Subcutaneous abdominal adipose tissue (tissue), 5 donors: ENCODE data around the gene TAB3.

Experiments used
- H3K27ac ChIP-seq: one replicate; pipeline ENCODE4 v1.7.0; 2013; ENCODE audit warnings: low read depth, mild to moderate bottlenecking, inconsistent platforms, low read length, moderate library complexity
- H3K27me3 ChIP-seq, 5 donors: one replicate each; pipeline ENCODE4 v1.7.0; 2013; ENCODE audit warnings: low read length in 5 of 5, inconsistent platforms in 1 of 5; ENCODE audit not compliant: control insufficient read depth in 5 of 5, insufficient read depth in 4 of 5
- H3K36me3 ChIP-seq, 5 donors: one replicate each; pipeline ENCODE4 v1.7.0; 2013; ENCODE audit warnings: low read length in 5 of 5; ENCODE audit not compliant: control insufficient read depth in 5 of 5, insufficient read depth in 5 of 5
- H3K4me1 ChIP-seq, 5 donors: one replicate each; pipeline ENCODE4 v1.7.0; 2013; ENCODE audit warnings: low read length in 5 of 5, mild to moderate bottlenecking in 3 of 5, moderate library complexity in 1 of 5; ENCODE audit not compliant: control insufficient read depth in 5 of 5, insufficient read depth in 5 of 5
- H3K4me3 ChIP-seq, 5 donors: one replicate each; pipeline ENCODE4 v1.7.0; 2013; ENCODE audit warnings: low read length in 5 of 5, low read depth in 1 of 5
- H3K9ac ChIP-seq, 5 donors: one replicate each; pipeline ENCODE4 v1.7.0; 2013; ENCODE audit warnings: low read length in 5 of 5, mild to moderate bottlenecking in 4 of 5, moderate library complexity in 3 of 5
- H3K9me3 ChIP-seq, 5 donors: one replicate each; pipeline ENCODE4 v1.7.0; 2013; ENCODE audit warnings: low read length in 5 of 5; ENCODE audit not compliant: control insufficient read depth in 5 of 5
- donor health status: healthy.
- donor health status: healthy.
- donor health status: healthy.
- donor health status: healthy.
- donor health status: healthy.

The TAB3 gene, protein sequence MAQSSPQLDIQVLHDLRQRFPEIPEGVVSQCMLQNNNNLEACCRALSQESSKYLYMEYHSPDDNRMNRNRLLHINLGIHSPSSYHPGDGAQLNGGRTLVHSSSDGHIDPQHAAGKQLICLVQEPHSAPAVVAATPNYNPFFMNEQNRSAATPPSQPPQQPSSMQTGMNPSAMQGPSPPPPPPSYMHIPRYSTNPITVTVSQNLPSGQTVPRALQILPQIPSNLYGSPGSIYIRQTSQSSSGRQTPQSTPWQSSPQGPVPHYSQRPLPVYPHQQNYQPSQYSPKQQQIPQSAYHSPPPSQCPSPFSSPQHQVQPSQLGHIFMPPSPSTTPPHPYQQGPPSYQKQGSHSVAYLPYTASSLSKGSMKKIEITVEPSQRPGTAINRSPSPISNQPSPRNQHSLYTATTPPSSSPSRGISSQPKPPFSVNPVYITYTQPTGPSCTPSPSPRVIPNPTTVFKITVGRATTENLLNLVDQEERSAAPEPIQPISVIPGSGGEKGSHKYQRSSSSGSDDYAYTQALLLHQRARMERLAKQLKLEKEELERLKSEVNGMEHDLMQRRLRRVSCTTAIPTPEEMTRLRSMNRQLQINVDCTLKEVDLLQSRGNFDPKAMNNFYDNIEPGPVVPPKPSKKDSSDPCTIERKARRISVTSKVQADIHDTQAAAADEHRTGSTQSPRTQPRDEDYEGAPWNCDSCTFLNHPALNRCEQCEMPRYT

DNA sequence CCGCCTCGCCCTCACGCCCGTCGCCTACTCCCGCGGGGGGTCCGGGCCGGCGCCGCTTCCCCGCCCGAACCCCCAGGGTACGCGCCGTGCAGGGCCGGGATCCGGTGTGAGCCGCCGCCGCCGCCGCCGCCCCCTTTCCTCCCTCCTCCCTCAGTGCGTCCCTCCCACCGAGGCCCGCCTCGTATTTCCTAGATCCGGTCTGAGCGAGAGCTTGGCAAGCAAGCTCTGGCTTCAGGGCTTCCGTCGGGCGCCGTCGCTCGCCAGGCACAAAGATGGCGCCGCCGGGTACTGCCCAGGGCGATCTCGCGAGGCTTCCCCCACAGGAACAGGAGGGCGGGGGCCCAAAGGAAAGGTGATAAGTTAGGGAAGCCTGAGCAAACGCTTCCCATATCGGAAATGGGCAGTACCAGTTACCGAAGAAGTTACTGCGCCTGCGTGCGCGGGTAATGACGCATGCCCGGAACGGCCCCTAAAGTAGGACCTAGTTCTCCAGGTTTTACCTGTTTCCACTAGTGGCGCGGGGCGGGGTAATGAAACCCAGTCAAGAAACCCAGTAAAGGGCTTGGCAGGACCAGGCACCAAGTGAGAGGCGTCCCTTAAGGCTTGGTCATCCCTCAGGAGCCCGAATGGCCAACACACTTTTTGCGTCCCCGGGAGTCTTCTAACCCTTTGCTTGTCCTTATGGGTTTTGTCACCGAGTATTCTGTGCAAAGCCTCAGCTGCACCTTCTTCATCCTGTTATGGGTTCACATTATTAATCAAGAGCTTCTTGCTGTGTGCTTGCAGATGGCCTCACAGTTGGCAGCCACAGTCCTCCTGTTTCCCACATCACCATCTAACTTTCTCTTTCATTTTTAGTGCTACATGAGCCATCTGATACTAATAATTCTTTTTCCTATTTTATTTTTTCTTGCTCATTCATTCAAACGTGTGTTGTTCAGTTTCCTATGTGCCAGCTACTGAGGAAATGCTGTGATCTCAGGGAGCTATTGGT, at the start of gene TAB3:
Gene TAB3, minus strand, starts transcription at position 108 of the 994 bp plus-strand sequence. CDS start 29,666 bp downstream, outside the sequence.
- Histone ChIP-seq H3K36me3 (no peaks in the 10 kb centered on the region), H3K9ac (peak within 1 kb of the TSS; percentile 30 to 77 (median 71)), H3K27me3 (peaks cover 0 to 4% (median 2%) of the 10 kb centered on the region in 5 donors), H3K4me3 (peak within 1 kb of the TSS; percentile 71 to 87 (median 76)), H3K27ac (peak within 1 kb of the TSS; percentile 48), H3K4me1 (peaks cover 0 to 9% (median 5%) of the 10 kb centered on the region in 5 donors), H3K9me3 (no peaks in the 10 kb centered on the region)

DNA sequence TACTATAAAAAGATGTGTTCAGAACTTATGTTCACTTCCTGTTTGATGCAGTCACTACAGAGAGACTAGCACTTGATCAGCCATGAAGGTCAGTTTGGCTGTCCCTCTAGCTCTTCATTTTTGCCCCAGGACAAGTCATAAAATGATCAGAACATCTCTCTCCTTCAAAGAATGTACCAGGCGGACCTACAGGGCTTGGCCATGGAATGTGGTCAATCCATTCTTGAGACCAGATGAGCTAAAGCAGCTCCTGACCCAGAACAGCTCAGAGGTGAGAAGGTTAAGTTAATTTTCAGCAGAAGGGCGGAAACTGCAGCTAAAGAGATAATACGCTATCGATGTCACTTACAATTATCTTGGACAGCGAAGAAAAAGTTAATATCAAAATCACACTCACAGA, 49.2 kb upstream of the TAB3 start:
- peaks cover 0 to 3% (median 2%) of the 10 kb centered on the region in 5 donors for H3K9me3 ChIP-seq
- no peaks in the 10 kb centered on the region for H3K36me3 ChIP-seq
- H3K27me3 ChIP-seq = peaks cover 0 to 8% (median 3%) of the 10 kb centered on the region in 5 donors
- H3K9ac ChIP-seq = no peak overlapping the region
- H3K27ac ChIP-seq = no peak overlapping the region
- no peaks in the 10 kb centered on the region for H3K4me1 ChIP-seq
- no peak overlapping the region for H3K4me3 ChIP-seq

DNA sequence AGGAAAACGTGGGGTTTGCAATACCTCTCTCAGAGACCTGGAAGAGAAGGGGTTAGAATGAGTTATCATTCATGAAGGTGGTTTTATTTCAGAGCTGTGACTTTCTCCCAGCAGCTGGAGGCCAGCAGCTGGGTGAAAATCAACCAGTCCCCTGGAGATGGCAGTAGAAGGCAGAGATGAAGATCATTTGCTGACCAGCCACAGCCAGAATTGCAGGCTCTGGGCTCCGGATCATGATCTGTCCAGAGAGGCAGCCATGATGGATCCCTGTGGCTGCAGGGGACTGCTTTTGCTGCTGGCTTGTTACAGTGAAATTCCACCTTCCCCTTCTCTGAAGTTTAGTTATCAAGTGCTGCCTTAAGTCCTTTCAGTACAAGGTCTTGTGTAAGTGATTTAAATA, 46.9 kb upstream of the TAB3 start:
- H3K27me3 ChIP-seq = peaks cover 0 to 7% (median 3%) of the 10 kb centered on the region in 5 donors

DNA sequence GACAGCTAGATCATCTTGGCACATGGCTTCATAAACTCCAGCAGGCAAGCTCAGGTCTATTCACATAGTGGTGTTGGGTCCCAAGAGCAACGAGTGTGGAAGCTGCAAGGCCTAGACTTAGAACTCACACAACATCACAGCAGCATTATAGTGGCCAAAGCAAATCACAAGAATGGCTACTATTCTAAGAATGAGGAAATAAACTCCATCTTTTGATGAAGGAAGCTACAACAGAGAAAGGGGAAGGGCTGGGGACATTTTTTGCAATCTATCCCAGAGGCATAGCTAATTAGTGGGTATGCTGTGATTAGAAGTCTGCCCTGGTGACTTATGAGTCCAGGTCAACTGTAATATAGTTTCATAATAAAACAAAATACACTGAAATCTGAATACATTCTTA, 42.9 kb upstream of the TAB3 start:
- Histone ChIP-seq H3K36me3 (no peaks in the 10 kb centered on the region), H3K4me1 (no peaks in the 10 kb centered on the region), H3K9me3 (peaks cover 0 to 7% (median 3%) of the 10 kb centered on the region in 5 donors), H3K27me3 (peaks cover 0 to 6% (median 2%) of the 10 kb centered on the region in 5 donors), H3K9ac (no peak overlapping the region), H3K4me3 (no peak overlapping the region), H3K27ac (no peak overlapping the region)

More for the DNA sequence above, 46.9 kb upstream of the TAB3 start:
- Histone ChIP-seq H3K4me1 (no peaks in the 10 kb centered on the region), H3K9ac (no peak overlapping the region), H3K36me3 (no peaks in the 10 kb centered on the region), H3K9me3 (peaks cover 0 to 3% (median 2%) of the 10 kb centered on the region in 5 donors), H3K27ac (no peak overlapping the region), H3K4me3 (no peak overlapping the region)

DNA sequence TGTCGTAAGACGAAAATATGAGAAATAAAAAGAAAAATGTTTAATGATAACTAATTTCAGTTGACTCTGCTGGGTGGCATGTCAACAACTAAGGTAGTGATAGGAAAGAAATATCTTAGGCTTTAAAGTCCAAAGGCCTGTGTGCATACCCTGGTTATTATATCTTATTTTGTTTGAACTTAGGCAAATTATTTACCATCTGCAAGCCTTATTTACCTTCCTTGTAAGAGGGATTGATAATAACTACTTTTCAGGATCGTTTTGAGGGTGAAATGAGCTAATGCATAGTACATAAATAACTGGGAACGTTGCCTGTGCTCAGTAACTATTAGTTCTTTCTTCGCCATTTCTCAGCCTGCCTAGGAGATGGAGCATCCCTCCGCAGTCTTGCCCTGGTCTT, 41.6 kb upstream of the TAB3 start:
- H3K4me3 ChIP-seq = no peak overlapping the region
- H3K27ac ChIP-seq = no peak overlapping the region
- H3K27me3 ChIP-seq = peaks cover 0 to 6% (median under 1%) of the 10 kb centered on the region in 5 donors

DNA sequence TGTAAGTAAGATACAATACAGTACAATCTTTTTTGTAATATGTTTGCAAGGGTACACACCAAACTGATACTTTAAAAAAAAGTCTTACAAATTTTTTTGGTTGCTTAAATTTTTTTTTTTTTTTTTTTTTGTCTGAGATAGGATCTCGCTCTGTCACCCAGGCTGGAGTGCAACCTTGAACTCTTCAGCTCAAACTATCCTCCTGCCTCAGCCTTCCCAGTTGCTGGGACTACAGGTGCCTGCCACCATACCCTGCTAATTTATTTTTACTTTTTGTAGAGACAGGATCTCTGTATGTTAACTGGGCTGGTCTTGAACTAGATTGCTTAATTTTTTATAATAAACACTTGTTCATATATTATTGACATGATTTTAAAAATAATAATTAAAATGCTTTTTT, 41.1 kb upstream of the TAB3 start:
- Histone ChIP-seq H3K36me3 (no peaks in the 10 kb centered on the region), H3K27ac (no peak overlapping the region), H3K9me3 (peaks cover 0 to 7% (median 3%) of the 10 kb centered on the region in 5 donors), H3K9ac (no peak overlapping the region), H3K4me3 (no peak overlapping the region), H3K4me1 (no peaks in the 10 kb centered on the region), H3K27me3 (peaks cover 0 to 6% (median 0%) of the 10 kb centered on the region in 5 donors)

More for the DNA sequence above, 41.6 kb upstream of the TAB3 start:
- H3K36me3 ChIP-seq = no peaks in the 10 kb centered on the region
- H3K9ac ChIP-seq = no peak overlapping the region
- no peaks in the 10 kb centered on the region for H3K4me1 ChIP-seq
- H3K9me3 ChIP-seq = peaks cover 0 to 7% (median 3%) of the 10 kb centered on the region in 5 donors

DNA sequence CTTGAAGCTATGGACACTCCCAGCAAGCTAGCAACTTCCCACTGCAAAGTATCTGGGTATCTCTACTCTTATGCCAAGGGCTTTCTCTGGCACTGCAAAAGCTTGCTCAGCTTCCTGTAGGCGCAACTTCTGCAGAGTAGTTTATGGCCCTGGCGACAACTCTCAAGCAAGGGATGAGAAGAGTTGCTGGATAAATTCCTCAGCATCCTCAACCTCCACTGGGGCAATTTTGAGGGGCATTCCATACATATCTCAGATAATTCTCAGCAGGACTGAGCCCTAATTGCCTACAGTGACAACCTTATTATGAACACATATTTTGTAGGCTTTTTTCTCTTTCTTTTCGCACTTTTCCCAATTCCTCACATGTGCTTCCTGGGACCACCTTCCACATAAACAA, 31.2 kb upstream of the TAB3 start:
- Histone ChIP-seq H3K27me3 (peaks cover 0 to 6% (median 4%) of the 10 kb centered on the region in 5 donors), H3K9me3 (no peaks in the 10 kb centered on the region), H3K27ac (no peak overlapping the region), H3K4me3 (no peak overlapping the region), H3K36me3 (no peaks in the 10 kb centered on the region), H3K9ac (no peak overlapping the region), H3K4me1 (no peaks in the 10 kb centered on the region)

DNA sequence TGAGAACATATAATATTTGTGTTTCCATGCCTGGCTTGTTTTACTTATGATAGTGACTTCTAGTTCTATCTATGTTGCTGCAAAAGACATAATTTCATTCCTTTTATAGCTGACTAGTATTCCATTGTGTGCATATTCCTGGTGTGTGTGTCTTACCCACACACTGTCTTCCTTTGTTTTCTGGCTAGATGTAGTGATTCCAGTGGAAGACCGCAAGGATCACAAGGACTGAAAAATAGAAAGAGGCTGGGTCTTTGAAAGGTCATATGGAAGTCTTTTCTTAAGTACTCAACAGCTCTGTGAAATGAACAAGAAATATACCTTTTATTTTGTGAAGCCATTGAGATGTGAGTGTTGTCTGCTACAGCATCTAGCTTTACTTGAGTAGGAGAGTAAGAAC, 29.4 kb upstream of the TAB3 start:
- Histone ChIP-seq H3K27me3 (peaks cover 0 to 6% (median 4%) of the 10 kb centered on the region in 5 donors), H3K27ac (no peak overlapping the region), H3K4me3 (no peak overlapping the region), H3K36me3 (no peaks in the 10 kb centered on the region), H3K9me3 (no peaks in the 10 kb centered on the region), H3K4me1 (no peaks in the 10 kb centered on the region), H3K9ac (no peak overlapping the region)

DNA sequence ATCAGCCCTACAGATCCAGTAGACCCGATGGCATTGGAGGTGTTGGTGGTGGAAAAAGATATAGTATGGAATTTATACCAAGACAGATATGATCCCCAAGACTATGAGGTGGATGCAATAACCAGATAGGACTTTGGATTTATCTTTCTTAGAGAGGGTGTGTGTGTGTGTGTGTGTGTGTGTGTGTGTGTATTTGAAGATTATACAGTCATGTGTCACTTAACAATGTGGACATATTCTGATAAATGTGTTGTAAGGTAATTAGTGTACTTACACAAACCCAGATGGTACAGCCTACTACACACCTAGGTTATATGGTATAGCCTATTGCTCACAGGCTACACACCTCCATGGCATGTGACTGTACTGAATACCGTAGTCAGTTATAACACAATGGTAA, 24.4 kb upstream of the TAB3 start:
- Histone ChIP-seq H3K4me1 (no peaks in the 10 kb centered on the region), H3K27ac (no peak overlapping the region), H3K9me3 (no peaks in the 10 kb centered on the region), H3K9ac (no peak overlapping the region), H3K4me3 (no peak overlapping the region), H3K27me3 (peaks cover 0 to 14% (median 3%) of the 10 kb centered on the region in 5 donors), H3K36me3 (no peaks in the 10 kb centered on the region)
